GM18907 (cell line): ENCODE data around the gene SLC19A1.

Experiments used
- ATAC-seq: cut with Tn5 transposase; IDR thresholded peaks from one replicate; pipeline ENCODE4 v1.9.1; 2021; ENCODE audit warnings: mild to moderate bottlenecking, moderate library complexity; ENCODE audit not compliant: unreplicated experiment

The SLC19A1 gene

DNA sequence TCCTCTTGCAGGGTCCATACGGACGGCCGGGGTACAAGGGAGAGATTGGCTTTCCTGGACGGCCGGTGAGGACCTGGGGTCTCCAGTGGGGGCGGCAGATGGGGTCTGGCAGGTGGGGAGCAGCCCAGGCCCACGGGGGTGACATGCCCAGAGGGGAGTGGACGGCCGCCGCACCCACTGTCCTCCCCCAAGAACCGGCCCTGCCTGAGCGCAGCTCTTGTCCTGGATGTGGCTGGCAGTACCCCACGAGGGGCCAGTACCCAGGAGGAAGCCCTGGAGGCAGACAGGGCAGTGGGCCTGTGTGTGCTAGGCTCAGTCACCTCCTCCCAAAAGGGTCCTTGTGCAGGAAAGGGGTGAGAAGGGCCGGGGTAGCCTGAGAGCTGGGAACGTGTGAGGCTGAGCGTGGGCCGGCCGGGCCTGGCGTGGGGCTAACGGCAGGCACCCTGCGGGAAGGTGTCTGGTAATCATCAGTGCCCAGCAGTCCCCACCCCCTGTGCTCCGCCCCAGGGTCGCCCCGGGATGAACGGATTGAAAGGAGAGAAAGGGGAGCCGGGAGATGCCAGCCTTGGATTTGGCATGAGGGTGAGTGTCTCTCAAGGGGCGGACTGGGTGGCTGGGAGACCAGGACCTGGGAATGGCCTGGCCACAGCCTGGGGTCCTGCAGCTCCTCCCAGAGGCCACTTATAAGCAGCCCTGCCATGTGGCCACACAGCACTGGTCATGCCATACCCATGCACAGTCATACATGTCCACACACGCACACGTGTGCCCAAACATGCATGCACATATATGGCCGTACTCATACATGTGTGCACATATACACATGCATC is 47.2 kb downstream of the SLC19A1 start:
- ATAC-seq: no peak

DNA sequence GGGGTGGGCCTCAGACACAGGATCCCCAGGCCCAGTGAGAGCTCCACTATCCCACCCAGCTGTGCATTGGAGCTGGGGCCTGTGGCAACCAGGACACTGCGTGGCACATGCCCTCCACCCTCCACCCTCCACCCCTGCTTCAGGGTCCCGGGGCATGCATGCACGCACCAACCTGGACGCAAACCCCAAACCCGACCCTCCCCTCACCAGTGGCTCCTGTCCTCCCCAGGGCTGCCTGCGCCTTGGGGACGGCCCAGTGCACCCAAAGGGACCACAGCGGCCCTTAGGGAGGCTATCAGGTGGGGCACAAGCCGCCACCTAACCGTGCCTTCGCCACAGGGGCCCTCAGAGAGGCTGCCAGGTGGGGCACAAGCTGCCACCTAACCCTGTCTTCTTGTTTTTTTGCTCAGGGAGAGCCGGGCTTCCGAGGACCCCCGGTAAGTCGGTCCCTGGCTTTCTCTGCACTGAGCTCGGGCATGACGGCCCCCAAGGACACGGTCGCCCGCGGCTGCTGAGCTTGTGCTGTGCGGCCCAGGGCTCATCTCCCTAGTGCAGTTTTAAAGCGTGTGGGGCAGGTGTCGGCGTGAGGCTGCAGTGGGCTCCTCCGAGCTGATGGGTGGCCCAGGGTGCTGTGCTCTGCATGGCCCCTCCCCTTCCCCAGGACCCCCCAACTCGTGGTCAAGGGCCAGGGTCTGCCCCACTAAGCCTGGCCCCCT is 47.9 kb downstream of the SLC19A1 start:
- no peak for ATAC-seq

DNA sequence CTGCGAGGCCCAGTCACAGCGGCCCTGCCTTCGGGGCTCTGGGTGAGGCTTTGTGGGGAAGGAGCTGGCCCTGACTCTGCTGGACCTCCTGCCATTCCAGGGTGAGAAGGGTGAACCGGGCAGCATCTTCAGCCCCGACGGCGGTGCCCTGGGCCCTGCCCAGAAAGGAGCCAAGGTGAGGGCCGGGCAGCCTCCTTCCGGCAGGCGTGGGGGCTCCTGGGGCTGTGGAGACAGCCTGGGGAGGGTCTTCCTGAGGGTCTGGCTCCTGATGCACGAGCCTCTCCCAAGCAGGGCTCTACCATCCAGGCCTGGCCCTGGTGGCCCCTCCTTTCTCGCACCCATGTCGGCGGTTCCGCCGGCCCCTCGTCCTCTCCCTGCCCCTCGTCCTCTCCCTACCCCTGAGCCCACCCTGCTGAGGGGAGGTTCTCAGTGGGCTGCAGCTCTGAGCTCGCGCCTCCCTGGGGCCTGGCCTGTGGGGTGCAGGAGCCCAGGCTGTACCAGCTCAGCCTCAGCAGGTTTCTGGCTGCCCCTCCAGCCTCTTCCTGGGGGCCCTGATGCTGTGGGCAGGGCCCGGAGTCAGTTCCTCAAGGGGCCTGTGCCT is 48.7 kb downstream of the SLC19A1 start:
- no peak for ATAC-seq

DNA sequence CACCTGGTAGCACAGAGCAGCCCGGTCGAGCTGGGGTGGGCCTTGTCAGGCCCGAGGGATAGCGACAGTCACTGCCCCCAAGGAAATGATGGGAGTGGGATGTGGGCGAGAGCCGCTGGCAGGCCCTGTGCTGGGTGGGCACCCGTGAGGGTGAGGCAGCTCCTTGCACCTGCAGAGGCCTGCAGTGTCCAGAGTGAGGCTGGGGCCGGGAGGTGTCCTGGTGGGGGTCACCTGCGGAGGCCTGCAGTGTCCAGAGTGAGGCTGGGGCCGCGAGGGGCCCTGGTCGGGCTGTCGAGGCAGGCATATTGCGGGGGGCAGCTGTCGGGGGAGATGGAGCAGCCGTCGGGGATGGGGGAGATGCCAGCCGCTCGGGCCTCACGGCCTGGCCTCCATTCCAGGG is 49.5 kb downstream of the SLC19A1 start:
- ATAC-seq: no peak

DNA sequence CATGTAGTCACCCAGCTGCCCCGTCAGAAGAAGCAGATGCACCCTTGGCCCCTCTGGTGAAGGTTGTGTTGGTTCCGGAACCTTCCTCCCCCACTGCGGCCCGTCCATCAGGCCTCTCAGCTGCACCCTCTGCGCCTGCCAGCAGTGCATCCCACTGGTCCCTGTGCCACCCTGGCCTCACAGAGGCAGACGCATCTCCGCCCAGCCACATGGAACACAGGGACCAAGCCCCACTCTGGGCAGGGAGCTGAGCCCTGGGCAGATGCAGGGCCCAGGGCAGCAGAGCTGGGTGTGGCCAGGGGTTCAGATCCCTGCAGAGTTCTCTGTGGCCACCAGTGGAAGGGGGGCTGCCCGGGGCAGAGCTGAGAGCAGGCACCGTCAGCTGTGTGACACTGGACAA is 50.6 kb downstream of the SLC19A1 start:
- ATAC-seq: no peak

DNA sequence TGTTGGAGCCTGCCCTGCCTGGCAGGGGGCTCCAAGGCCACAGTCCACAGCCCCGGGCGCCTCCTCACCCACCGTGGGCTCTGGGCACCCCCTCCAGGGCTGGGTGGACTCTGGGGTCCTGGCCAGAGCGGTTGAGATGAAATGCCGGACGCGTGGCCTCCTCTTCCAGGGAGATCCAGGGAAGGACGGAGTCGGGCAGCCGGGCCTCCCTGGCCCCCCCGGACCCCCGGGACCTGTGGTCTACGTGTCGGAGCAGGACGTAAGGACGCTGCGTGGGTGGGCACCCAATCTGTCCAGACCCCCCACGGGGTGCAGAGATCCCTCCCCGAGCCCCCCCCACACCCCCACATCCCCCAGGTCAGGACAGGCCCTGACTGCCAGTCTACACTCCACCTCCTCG is 51.2 kb downstream of the SLC19A1 start:
- ATAC-seq: no peak

DNA sequence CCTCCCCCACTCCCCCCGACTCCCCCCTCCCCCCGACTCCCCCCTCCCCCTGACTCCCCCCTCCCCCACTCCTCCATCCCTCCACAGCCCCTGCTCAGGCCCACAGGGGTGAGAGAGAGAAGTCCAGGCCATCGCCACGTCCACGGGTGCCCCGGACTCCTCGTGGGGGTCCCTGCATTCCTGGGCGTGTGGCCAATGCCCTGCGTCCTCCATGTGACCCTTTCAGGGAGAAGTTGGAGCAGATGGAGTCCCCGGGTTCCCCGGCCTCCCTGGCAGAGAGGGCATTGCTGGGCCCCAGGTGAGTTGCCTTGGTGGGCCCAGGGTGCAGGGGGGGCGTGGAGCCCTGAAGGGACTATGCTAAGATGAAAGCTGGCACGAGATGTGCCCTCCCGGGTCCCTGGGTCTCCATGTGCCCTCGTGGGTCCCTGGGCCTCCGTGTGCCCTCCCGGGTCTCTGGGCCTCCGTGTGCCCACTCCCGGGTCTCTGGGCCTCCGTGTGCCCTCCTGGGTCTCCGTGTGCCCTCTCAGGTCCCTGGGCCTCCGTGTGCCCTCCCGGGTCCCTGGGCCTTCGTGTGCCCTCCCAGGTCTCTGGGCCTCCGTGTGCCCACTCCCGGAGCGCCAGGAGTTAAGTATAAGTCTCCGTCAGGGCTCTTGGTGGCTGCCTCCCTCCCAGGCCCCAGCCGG is 52.0 kb downstream of the SLC19A1 start:
- no peak for ATAC-seq

DNA sequence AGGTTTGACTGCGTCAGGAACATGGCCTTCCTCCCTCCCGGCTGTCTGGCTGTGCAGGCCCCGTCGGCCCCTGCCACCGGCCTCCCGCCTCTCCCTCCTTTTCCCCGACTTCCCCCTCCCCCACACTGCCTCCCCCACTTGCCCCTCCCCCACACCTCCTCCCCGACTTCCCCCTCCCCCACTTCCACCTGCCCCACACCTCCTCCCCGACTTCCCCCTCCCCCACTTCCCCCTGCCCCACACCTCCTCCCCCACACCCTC is 52.6 kb downstream of the SLC19A1 start:
- ATAC-seq: no peak

DNA sequence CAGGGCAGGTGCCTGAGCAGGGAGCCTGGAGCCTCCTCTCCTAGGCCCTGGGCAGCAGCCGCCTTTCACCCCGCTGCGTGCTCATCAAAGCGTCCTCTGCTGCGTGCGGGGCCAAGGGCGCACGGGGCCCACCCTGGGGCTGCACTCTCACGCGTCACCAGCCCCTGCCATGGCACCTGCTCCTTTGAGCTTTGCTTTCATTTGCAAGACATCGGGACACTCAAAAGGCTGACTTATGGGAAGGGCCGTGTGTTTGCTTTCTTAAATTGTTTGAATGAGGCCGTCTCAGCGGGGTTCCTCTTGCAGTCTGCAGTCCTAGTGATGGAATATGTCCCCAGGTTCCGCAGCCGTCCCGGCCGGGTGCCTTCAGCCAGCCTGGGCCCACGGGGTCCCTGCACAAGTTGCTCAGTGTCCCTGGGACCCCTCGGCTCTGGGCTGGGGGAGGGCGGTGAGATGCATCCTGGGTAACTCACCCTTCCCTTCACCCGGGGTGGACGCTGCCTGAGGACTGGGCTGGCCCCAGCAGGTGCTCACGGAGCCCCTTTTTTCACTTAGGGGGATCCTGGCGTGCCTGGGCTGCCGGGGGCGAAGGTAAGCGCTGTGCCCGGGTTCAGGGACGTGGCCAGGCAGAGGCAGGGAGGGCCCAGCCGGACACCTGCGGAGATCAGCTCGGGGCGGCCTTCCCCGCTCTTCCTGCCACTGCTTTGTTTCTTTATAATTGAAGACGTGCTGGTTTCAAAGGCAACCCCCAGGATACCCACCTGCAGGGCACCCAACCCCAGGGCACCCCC is 53.1 kb downstream of the SLC19A1 start:
- ATAC-seq: no peak

DNA sequence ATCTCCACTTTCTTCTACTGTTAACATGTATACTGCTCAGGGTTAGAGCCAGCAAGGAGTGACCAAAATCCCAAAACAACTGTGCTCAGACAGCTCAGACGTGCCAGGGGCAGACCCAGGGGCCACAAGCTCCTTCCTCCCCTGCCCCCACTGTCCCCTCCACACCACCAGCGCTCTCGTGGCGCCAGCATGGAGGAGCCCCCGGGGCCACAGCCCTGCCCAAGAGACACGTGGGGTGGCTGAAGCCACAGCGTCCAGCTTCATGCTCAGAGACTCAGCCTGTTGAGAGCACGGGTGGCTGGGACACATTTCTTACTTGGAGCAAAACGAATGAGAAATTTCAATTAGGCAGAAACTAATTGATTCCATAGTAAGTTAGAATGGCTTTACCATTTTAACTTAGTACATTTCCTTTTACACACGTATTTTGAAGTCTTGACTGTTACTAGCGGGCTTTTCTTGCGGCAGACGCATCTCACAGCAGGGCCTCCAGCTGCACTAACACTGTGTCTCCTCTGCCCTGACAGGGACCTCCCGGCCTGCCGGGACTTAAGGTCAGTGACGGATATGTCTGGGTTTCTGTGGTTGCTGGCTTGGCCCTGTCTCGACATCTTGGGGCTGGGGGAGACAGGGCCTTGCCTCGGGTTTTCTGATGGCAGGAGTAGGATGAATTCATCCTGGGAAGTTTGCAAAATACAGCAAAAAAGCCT is 54.2 kb downstream of the SLC19A1 start:
- ATAC-seq: no peak

DNA sequence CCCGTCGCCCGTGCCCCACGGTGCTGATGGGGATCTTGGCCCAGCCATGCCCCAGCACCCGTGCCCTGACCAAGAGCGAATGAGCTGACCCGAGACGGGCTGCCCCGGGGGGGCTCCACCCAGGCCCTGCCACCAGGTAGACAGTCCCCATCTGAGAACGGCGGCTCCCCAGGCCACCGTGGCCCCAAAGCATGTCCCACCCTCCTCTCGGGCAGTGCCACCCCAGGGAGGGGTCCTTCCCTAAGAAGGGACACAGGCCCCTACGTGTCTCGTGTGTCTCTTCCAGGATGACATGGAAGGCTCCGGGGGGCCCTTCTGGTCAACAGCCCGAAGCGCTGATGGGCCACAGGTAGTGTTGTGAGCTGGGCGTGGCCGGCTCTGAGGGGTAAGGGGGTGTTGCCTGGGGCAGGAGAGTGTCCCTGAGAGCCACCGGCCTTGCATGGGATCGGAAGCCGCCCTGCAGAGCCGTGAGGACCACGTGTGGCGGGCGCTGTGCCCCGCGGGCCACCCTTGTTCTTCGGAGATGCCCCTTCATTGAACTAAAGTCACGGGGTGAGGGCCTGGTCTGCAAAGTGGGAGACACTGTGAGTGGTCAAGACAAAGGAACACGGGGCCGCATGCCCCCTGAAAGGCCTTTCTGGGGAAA is 55.0 kb downstream of the SLC19A1 start:
- no peak for ATAC-seq

DNA sequence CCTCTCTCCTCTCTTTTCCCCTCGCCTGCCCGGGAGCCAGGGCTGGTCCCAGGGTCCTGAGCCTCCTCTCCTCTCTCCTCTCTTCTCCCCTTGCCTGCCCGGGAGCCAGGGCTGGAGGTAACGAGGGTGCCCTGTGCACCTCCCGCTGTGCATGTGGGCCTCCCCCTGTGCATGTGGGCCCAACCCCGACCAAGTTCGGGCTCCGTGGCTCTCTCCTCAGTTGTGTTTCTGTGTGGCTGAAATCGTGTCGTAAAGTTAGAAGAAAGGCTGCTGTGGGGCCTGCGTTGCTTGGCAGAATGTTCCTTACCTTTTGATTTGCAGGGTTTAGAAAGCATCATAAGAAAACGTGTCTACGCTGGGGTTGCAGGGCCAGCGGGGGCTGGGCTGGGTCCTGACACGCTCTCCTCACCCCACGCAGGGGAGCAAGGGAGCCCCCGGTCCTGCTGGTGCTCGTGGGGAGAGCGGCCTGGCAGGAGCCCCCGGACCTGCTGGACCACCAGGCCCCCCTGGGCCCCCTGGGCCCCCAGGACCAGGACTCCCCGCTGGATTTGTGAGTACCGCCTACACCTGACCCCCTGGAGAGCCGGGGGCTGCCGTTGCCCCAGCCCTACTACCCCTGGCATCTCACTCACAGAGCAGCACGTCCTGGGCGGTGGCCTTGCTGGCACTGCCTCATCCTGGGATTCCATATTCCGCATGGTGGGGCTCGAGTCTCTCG is 55.6 kb downstream of the SLC19A1 start:
- no peak for ATAC-seq

DNA sequence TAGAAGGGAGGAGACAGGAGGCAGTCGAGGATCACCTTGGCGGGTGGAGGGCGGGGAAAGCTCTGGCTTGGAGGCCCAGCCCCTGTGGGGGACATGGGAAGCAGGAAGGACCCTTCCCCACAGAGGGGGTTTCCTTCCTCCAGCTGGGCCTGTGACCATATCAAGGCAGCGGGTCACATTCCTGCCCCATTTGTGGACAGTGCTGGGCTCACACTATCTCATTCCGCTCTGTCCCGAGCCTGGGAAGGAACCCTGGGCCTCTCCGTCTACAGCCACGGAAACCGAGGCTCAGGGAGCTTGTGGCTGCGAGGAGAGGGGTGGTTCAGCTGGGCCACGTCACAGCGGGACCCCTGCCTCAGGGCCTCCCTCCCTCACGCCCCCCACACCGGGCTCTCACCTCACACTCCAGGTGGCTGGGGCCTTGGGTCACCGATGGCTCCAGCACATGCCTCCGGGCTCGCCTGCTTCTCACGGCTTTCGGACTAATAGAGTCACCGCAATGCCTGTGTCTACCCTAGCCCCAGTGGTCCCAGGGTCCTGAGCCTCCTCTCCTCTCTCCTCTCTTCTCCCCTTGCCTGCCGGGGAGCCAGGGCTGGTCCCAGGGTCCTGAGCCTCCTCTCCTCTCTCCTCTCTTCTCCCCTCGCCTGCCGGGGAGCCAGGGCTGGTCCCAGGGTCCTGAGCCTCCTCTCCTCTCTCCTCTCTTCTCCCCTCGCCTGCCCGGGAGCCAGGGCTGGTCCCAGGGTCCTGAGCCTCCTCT is 56.4 kb downstream of the SLC19A1 start:
- ATAC-seq: no peak

DNA sequence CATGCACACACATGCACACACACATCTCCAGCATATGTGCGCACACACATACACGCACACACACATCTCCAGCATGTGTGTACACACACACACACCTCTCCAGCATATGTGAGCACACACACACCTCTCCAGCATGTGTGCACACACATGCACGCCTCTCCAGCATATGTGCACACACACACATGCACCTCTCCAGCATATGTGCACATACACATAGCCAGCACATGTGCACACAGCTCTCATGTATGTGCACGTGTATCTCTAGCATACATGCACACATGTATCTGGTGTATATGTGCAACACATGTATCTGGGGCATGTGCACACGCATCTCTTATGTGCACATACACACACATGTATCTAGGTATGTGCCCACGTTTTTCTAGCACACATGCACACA is 57.9 kb downstream of the SLC19A1 start:
- ATAC-seq: no peak

DNA sequence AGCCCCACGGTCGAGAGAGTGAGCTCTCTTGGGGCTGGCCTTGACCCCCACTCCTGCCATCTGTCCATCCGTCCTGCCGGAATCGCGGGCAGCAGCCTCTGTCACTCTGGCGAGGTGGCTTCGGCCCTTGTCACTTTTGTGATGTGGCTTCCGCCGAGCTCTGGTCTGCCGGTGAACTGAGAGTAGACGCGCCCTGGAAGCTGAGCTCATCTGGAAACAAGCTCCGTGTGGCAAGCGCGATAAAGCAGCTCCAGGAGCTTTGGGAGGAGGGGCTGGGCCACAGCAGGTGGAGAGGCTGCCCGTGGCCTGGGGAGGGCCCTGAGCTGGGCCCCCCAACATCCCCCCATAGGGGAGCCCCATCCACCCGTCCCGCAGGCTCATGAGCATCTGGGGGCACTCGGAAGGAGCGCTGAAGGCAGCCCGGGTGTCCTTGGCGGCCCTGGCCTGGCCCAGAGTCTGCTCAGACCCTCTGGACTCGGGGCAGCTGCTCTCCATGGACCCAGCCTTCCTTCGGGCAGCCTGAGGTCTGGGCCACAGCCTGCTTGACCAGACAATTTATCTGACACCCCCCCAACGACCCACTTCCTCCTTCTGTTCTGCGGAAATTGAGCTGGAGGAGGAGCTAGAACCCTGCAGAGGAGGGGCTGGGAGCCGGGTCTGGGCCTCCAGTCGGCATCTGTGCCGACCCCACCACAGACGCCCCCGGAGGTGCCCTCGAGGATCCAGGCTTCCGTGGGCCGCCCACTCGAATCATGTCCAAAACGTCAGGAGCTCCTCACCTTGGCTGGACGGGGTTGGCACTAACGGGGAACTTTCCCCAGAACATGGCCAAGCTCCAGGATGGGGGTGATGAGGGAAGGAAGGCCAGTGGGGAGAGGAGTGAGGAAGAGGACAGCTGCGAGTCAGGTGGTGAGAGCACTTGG is 59.1 kb downstream of the SLC19A1 start:
- no peak for ATAC-seq

DNA sequence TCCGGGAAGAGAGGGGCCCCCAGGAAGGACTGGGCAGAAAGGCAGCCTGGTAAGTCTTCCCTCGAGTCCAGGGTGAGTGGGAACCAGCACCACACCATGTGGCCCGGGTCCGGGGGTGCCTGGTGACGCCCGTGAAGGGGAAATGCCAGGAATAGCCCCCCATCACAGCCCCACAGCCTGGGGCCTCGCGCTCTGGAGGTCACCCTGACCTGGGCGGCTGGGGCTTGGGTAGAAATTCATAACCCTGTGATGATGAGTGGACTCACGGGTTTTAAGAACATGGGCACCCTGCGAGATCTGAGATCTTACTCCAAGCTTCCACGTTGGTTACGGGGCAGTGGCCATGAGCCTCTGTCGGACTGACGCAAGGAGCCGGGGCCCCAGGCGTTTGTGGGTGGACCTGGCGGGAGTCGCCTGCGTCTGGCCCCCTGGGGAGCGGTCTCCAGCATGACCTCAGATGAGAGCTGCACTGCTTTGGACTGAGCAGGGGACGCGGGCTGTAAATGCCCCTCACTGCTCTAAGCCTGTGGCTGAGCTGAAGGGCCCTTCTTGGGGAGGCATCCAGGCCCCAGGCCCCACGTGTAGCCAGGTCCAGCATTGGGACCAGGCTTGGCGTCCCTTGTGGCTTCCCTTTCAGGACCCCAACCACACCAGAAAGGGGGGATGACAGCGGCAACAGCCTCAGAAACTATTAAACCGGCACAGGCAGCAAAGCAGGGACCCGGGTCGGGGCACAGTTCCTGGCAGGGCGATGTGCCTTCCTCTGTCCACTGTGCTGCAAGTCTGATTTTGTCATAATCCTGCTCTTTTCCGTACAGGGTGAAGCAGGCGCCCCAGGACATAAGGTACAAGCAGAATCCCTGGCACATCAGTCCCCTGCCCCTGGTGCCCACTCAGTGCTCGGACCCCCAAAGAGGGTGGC is 60.0 kb downstream of the SLC19A1 start:
- no peak for ATAC-seq
